ENCODE data around the gene DDX10. TPM values are rescaled to one million over a fixed set of nuclear protein-coding genes. Genes with fewer than 3 reads are reported as not detected.

The DDX10 gene
- total and polyA plus RNA-seq, 9 of the 15 experiments (the other 6 are each of a cell fraction or from before 2014, with no cell fraction given) = 33.9 to 94.6 (median 50.7) TPM

GRCh38 chr11:108906826-108907225 lies 242.0 kb downstream of the DDX10 start:
- Histone ChIP-seq H3K4me1 (replicated peaks in 1 of 2; ENCODE audit: control insufficient read depth in 2 of 2, insufficient read depth in 2 of 2, low read length in 2 of 2) (no peaks in the 10 kb centered on the region; a peak in 1 of 5 replicates), H3K79me2 (ENCODE audit: control insufficient read depth, insufficient read depth, low read length) (no peaks in the 10 kb centered on the region), H3K4me3 (no peak overlapping the region), H4K20me1 (replicated peaks; ENCODE audit: control insufficient read depth, insufficient read depth, low read length) (no peaks in the 10 kb centered on the region), H3K4me2 (ENCODE audit: insufficient read depth, low read length) (no peak overlapping the region), H3K9ac (ENCODE audit: insufficient read depth in 1 of 2, low read depth in 2 of 2, low read length in 2 of 2) (no peak overlapping the region), H3K27ac (ENCODE audit: extremely low read depth, low read depth, low read length) (no peak overlapping the region), H3K27me3 (ENCODE audit: control insufficient read depth in 2 of 2, insufficient read depth in 2 of 2, low read length in 2 of 2) (no peaks in the 10 kb centered on the region), H3K9me3 (replicated peaks; ENCODE audit: control insufficient read depth, insufficient read depth, low read depth, low read length) (no peaks in the 10 kb centered on the region), H2AFZ (ENCODE audit: low read depth, low read length) (no peak overlapping the region), H3K36me3 (ENCODE audit: control insufficient read depth, insufficient read depth, low read length) (no peaks in the 10 kb centered on the region), H3K9me1 (ENCODE audit: control insufficient read depth, insufficient read depth, low read length) (no peaks in the 10 kb centered on the region)
- ATAC-seq (no peak), DNase-seq (ENCODE audit: extremely low read depth in 1 of 4, low spot score in 3 of 4) (no peak), FAIRE-seq (no peak)
- no peak for TF ChIP-seq SP1 (CRISPR knock-in tag; IDR thresholded peaks at IDR 0.05)
- TF ChIP-seq C11orf30 (IDR thresholded peaks at IDR 0.05; ENCODE audit: low read depth) = peak; percentile 29; the same call in 1 of the 2 replicates
- TF ChIP-seq RNF2 (IDR thresholded peaks at IDR 0.05) = no peak
- TF ChIP-seq ZNF282 (CRISPR knock-in tag; IDR thresholded peaks at IDR 0.05) = no peak
- no peak for TF ChIP-seq ZMIZ1 (IDR thresholded peaks at IDR 0.05; ENCODE audit: low read depth in 2 of 2, low read length in 2 of 2)
- TF ChIP-seq RBM22 (IDR thresholded peaks at IDR 0.05; ENCODE audit: low read depth, low read length, poor library complexity, severe bottlenecking) = no peak
- TF ChIP-seq ZNF24 (IDR thresholded peaks at IDR 0.05) = no peak
- no peak for TF ChIP-seq MXD1 (CRISPR knock-in tag; IDR thresholded peaks at IDR 0.05; ENCODE audit: borderline replicate concordance, poor library complexity, severe bottlenecking)
- no peak for TF ChIP-seq THRAP3 (IDR thresholded peaks at IDR 0.05; ENCODE audit: borderline replicate concordance)
- TF ChIP-seq MAFG (tag; conservative IDR thresholded peaks at IDR 0.05) = 0 out of 2 replicates have a peak, but pooled peaks have one; percentile 8
- no peak for TF ChIP-seq HNRNPH1 (optimal IDR thresholded peaks at IDR 0.05; ENCODE audit: low read depth, low read length)
- peak; percentile 5; the same call in 1 of the 2 replicates for TF ChIP-seq NFE2 (IDR thresholded peaks at IDR 0.05; ENCODE audit: low read depth)
- TF ChIP-seq ZNF316 (IDR thresholded peaks at IDR 0.05) = peak; percentile 47
- TF ChIP-seq ZNF75A (CRISPR knock-in tag; IDR thresholded peaks at IDR 0.05) = no peak
- POLR2A ChIA-PET = no interaction called here
- in situ Hi-C loops (cut with MboI) = no loop called here
- BruUV-seq (replicated peaks) = no TSS peak
- WGBS (ENCODE audit: insufficient coverage, low coverage, missing lambda C conversion rate) = 86% methylated on average over 2 of the region's 2 CpGs
- CTCF ChIA-PET (ENCODE audit: low intra/inter-chr PET ratio) = no interaction called here
- intact Hi-C loops (cut with micrococcal nuclease) = no loop called here
